Smooth muscle cell (in vitro differentiated cells): Measurements from ENCODE around the gene KRT76. TPM values are rescaled to one million over a fixed set of nuclear protein-coding genes. Genes with fewer than 3 reads are reported as not detected.

Experiments
- DNase-seq: peaks from one replicate; lab custom pipeline; 2025; ENCODE audit not compliant: unreplicated experiment; lab: John Stamatoyannopoulos, UW
- H2AFZ ChIP-seq: fragments of 200-600 bp; sonication (generic); 2 replicates; pipeline ENCODE4 v1.6.0; 2016; ENCODE audit warnings: antibody characterized with exemption, low read depth, mild to moderate bottlenecking
- H3F3A ChIP-seq: fragments of 200-600 bp; sonication (generic); 2 replicates; pipeline ENCODE4 v1.6.0; 2017; ENCODE audit warnings: antibody characterized with exemption, low read depth
- H3K27ac ChIP-seq: fragments of 200-600 bp; sonication (generic); 2 replicates; pipeline ENCODE4 v1.5.1; 2016; ENCODE audit warnings: low read depth, mild to moderate bottlenecking
- H3K27me3 ChIP-seq: fragments of 200-600 bp; sonication (generic); 2 replicates; pipeline ENCODE4 v1.6.1; 2016; ENCODE audit warnings: low read depth, mild to moderate bottlenecking
- H3K36me3 ChIP-seq: fragments of 200-600 bp; sonication (generic); 2 replicates; pipeline ENCODE4 v1.5.1; 2016; ENCODE audit warnings: low read depth
- H3K4me1 ChIP-seq: fragments of 200-600 bp; sonication (generic); 2 replicates; pipeline ENCODE4 v1.5.1; 2016; ENCODE audit warnings: low read depth
- H3K4me2 ChIP-seq: fragments of 200-600 bp; sonication (generic); 2 replicates; pipeline ENCODE4 v1.6.0; 2016; ENCODE audit warnings: mild to moderate bottlenecking
- H3K4me3 ChIP-seq: fragments of 200-600 bp; sonication (generic); 2 replicates; pipeline ENCODE4 v1.5.1; 2016; ENCODE audit warnings: mild to moderate bottlenecking
- H3K79me2 ChIP-seq: fragments of 200-600 bp; sonication (generic); 2 replicates; pipeline ENCODE4 v1.6.0; 2016; ENCODE audit warnings: low read depth, mild to moderate bottlenecking
- H3K9ac ChIP-seq: fragments of 200-600 bp; sonication (generic); 2 replicates; pipeline ENCODE4 v1.6.0; 2016; ENCODE audit warnings: low read depth
- H3K9me3 ChIP-seq: fragments of 200-600 bp; sonication (generic); replicated peaks from 2 replicates; pipeline ENCODE4 v1.5.1; 2016; ENCODE audit warnings: low read depth
- H4K20me1 ChIP-seq: fragments of 200-600 bp; sonication (generic); 2 replicates; pipeline ENCODE4 v1.6.0; 2016; ENCODE audit warnings: low read depth
- CTCF ChIP-seq: fragments of 200-600 bp; sonication (generic); IDR thresholded peaks from 2 replicates; pipeline ENCODE4 v1.5.1; 2017; ENCODE audit warnings: borderline replicate concordance, mild to moderate bottlenecking, antibody characterized with exemption; ENCODE audit not compliant: insufficient read depth, poor library complexity, severe bottlenecking
- WGBS: methylation state at CpG from one replicate; pipeline ENCODE4 v1.1.7; 2016; ENCODE audit warnings: low lambda C conversion rate; 5-methylcytosine and 5-hydroxymethylcytosine counted together
- polyA plus RNA-seq: library from polyadenylated mRNA; unstranded; fragments of >200 nt; fragmentation: Nextera tagmentation; extraction: Ambion mirVana; gene quantifications from 2 replicates; pipeline ENCODE4 v1.2.1, GENCODE V29; 2016
- total RNA-seq: library from RNA; depleted of rRNA; stranded (reverse); fragments of >200 nt; gene quantifications from 2 replicates; pipeline ENCODE4 v1.2.3, GENCODE V29; 2014

The KRT76 gene
- total and polyA plus RNA-seq, 2 experiments from 2014 or later: not detected

GRCh38 chr12:52821071-52821730, 44.1 kb upstream of the KRT76 start:
- H3K4me1 ChIP-seq: peaks cover 31% of the 10 kb centered on the region
- H2AFZ ChIP-seq: no peak overlapping the region
- H3K4me2 ChIP-seq: no peak overlapping the region
- H4K20me1 ChIP-seq: no peaks in the 10 kb centered on the region
- H3K79me2 ChIP-seq: no peaks in the 10 kb centered on the region
- no peak overlapping the region for H3K9ac ChIP-seq
- no peak for DNase-seq
- H3K4me3 ChIP-seq: no peak overlapping the region
- H3K27ac ChIP-seq: no peak overlapping the region
- no peak for TF ChIP-seq CTCF
- H3F3A ChIP-seq: no peaks in the 10 kb centered on the region
- WGBS: 92% methylated on average over 4 of the region's 4 CpGs
- H3K36me3 ChIP-seq: no peaks in the 10 kb centered on the region
- peaks cover 9% of the 10 kb centered on the region for H3K27me3 ChIP-seq
- H3K9me3 ChIP-seq: no peaks in the 10 kb centered on the region

GRCh38 chr12:52820521-52820920, 43.4 kb upstream of the KRT76 start:
- Histone ChIP-seq H3K4me2 (no peak overlapping the region), H3K27ac (no peak overlapping the region), H2AFZ (no peak overlapping the region), H3K27me3 (peaks cover 9% of the 10 kb centered on the region), H4K20me1 (no peaks in the 10 kb centered on the region), H3K4me3 (no peak overlapping the region), H3F3A (no peaks in the 10 kb centered on the region), H3K9me3 (no peaks in the 10 kb centered on the region), H3K4me1 (peaks cover 31% of the 10 kb centered on the region), H3K36me3 (no peaks in the 10 kb centered on the region), H3K9ac (no peak overlapping the region), H3K79me2 (no peaks in the 10 kb centered on the region)
- TF ChIP-seq CTCF: no peak
- no peak for DNase-seq
- 81% methylated on average over 6 of the region's 6 CpGs for WGBS

GRCh38 chr12:52819731-52820510, 42.8 kb upstream of the KRT76 start:
- Histone ChIP-seq H3K27me3 (peaks cover 9% of the 10 kb centered on the region), H3K4me2 (no peak overlapping the region), H3K4me3 (no peak overlapping the region), H2AFZ (no peak overlapping the region), H3F3A (no peaks in the 10 kb centered on the region), H3K79me2 (no peaks in the 10 kb centered on the region), H3K9me3 (no peaks in the 10 kb centered on the region), H3K4me1 (peaks cover 31% of the 10 kb centered on the region), H3K27ac (no peak overlapping the region), H3K36me3 (no peaks in the 10 kb centered on the region), H4K20me1 (no peaks in the 10 kb centered on the region), H3K9ac (no peak overlapping the region)
- WGBS: 90% methylated on average over 7 of the region's 7 CpGs
- no peak for DNase-seq
- TF ChIP-seq CTCF: no peak
